Activated CD4-positive, alpha-beta T cell treated with anti-CD3 and anti-CD28 coated beads, Interleukin-2, amount 50 U/mL, for 1 hour (primary cell): Measurements from ENCODE around the gene SLC22A1.
"Not testable (repeated sequence)": the region's sequence is repeated elsewhere in the genome, so short reads cannot be mapped to it uniquely, and the experiment has no call there.

Source experiments
- DNase-seq: peaks from one replicate; pipeline ENCODE4 v3.0.0-alpha.2; 2020

The SLC22A1 gene

GRCh38 chr6:160139420-160139851 lies 17.8 kb downstream of the SLC22A1 start:
- no peak for DNase-seq

- DNase-seq = not testable (repeated sequence)
Measured at GRCh38 chr6:160140493-160140892, 18.9 kb downstream of the SLC22A1 start.

GRCh38 chr6:160141001-160141726 lies 19.5 kb downstream of the SLC22A1 start:
- DNase-seq = no peak

GRCh38 chr6:160142115-160142715 lies 20.6 kb downstream of the SLC22A1 start:
- DNase-seq = no peak

- DNase-seq = no peak
Measured at GRCh38 chr6:160146454-160147145, 25.0 kb downstream of the SLC22A1 start.

- no peak for DNase-seq
Measured at GRCh38 chr6:160147146-160147536, 25.5 kb downstream of the SLC22A1 start.

GRCh38 chr6:160154471-160154870 lies 32.9 kb downstream of the SLC22A1 start:
- no peak for DNase-seq

- no peak for DNase-seq
Measured at GRCh38 chr6:160156842-160157241, 35.2 kb downstream of the SLC22A1 start.

GRCh38 chr6:160160450-160160849 lies 38.8 kb downstream of the SLC22A1 start:
- no peak for DNase-seq

GRCh38 chr6:160160929-160161646 lies 39.5 kb downstream of the SLC22A1 start:
- no peak for DNase-seq

GRCh38 chr6:160161647-160161986 lies 40.0 kb downstream of the SLC22A1 start:
- no peak for DNase-seq

GRCh38 chr6:160162030-160162566 lies 40.5 kb downstream of the SLC22A1 start:
- DNase-seq = no peak

GRCh38 chr6:160163425-160163824 lies 41.8 kb downstream of the SLC22A1 start:
- DNase-seq = no peak

- no peak for DNase-seq
Measured at GRCh38 chr6:160163912-160164311, 42.3 kb downstream of the SLC22A1 start.

GRCh38 chr6:160165928-160166327 lies 44.3 kb downstream of the SLC22A1 start:
- DNase-seq = not testable (repeated sequence)

- DNase-seq = no peak
Measured at GRCh38 chr6:160167604-160168399, 46.2 kb downstream of the SLC22A1 start.

- no peak for DNase-seq
Measured at GRCh38 chr6:160170018-160170680, 48.5 kb downstream of the SLC22A1 start.

- DNase-seq = no peak
Measured at GRCh38 chr6:160172704-160173103, 51.1 kb downstream of the SLC22A1 start.

- no peak for DNase-seq
Measured at GRCh38 chr6:160173806-160174527, 52.4 kb downstream of the SLC22A1 start.

GRCh38 chr6:160174681-160175080 lies 53.1 kb downstream of the SLC22A1 start:
- DNase-seq = no peak

- no peak for DNase-seq
Measured at GRCh38 chr6:160177220-160177619, 55.6 kb downstream of the SLC22A1 start.
